ENCODE data around the gene ARHGAP26.

Gene ARHGAP26

GRCh38 chr5:142783601-142784341, 13.6 kb downstream of the ARHGAP26 start:
- DNase-seq (ENCODE audit: low read depth): peak; percentile 47
- no peak for TF ChIP-seq CTCF (IDR thresholded peaks at IDR 0.05; ENCODE audit: insufficient read depth, low read depth, low read length, missing control alignments)

GRCh38 chr5:142784401-142784955, 14.3 kb downstream of the ARHGAP26 start:
- no peak for DNase-seq (ENCODE audit: low read depth)
- no peak for TF ChIP-seq CTCF (IDR thresholded peaks at IDR 0.05; ENCODE audit: insufficient read depth, low read depth, low read length, missing control alignments)
- H3K4me3 ChIP-seq (ENCODE audit: low read depth, low read length): no peak overlapping the region

More at GRCh38 chr5:142783601-142784341, 13.6 kb downstream of the ARHGAP26 start:
- H3K4me3 ChIP-seq (ENCODE audit: low read depth, low read length): no peak overlapping the region

- TF ChIP-seq CTCF (IDR thresholded peaks at IDR 0.05; ENCODE audit: insufficient read depth, low read depth, low read length, missing control alignments): no peak
- no peak for DNase-seq (ENCODE audit: low read depth)
Observed at GRCh38 chr5:142785206-142785605, 15.0 kb downstream of the ARHGAP26 start.

GRCh38 chr5:142789206-142789605, 19.0 kb downstream of the ARHGAP26 start:
- H3K4me3 ChIP-seq (ENCODE audit: low read depth, low read length): no peak overlapping the region
- TF ChIP-seq CTCF (IDR thresholded peaks at IDR 0.05; ENCODE audit: insufficient read depth, low read depth, low read length, missing control alignments): no peak
- no peak for DNase-seq (ENCODE audit: low read depth)

More at GRCh38 chr5:142785206-142785605, 15.0 kb downstream of the ARHGAP26 start:
- no peak overlapping the region for H3K4me3 ChIP-seq (ENCODE audit: low read depth, low read length)

- TF ChIP-seq CTCF (IDR thresholded peaks at IDR 0.05; ENCODE audit: insufficient read depth, low read depth, low read length, missing control alignments): no peak
- no peak for DNase-seq (ENCODE audit: low read depth)
- H3K4me3 ChIP-seq (ENCODE audit: low read depth, low read length): no peak overlapping the region
Observed at GRCh38 chr5:142792012-142792864, 22.1 kb downstream of the ARHGAP26 start.

GRCh38 chr5:142792865-142793232, 22.7 kb downstream of the ARHGAP26 start:
- no peak for DNase-seq (ENCODE audit: low read depth)
- no peak overlapping the region for H3K4me3 ChIP-seq (ENCODE audit: low read depth, low read length)
- no peak for TF ChIP-seq CTCF (IDR thresholded peaks at IDR 0.05; ENCODE audit: insufficient read depth, low read depth, low read length, missing control alignments)
